Endothelial cell of umbilical vein (primary cell): ENCODE data around the gene CERKL. TPM values are rescaled to one million over a fixed set of nuclear protein-coding genes. Genes with fewer than 3 reads are reported as not detected.

ENCODE experiments used
- BruUV-seq: library from RNA; stranded (reverse); fragments of 400-500 nt; replicated peaks from 2 replicates; lab custom pipeline; 2021; lab: Mats Ljungman, UMichigan
- CTCF ChIA-PET: fragments of 300-600, 350-600 bp; sonication (Branson Sonifier 250); formaldehyde crosslinking; loops from one replicate; lab custom pipeline; 2021; ENCODE audit warnings: antibody characterized with exemption, inconsistent platforms; lab: Charles Lee
- POLR2A ChIA-PET: fragments of 300-600, 350-600 bp; sonication (Branson Sonifier 250); formaldehyde crosslinking; loops from one replicate; lab custom pipeline; 2021; ENCODE audit warnings: antibody characterized with exemption, inconsistent platforms; lab: Charles Lee
- DNase-seq: peaks from one replicate; pipeline ENCODE4 v3.0.0-alpha.2; 2011; ENCODE audit warnings: low read depth, low spot score
- FAIRE-seq: peaks from 2 replicates; lab custom pipeline; 2011; peaks lifted over from hg19 to GRCh38; lab: Jason Lieb, UNC
- H2AFZ ChIP-seq: 2 replicates; pipeline ENCODE4 v1.6.0; 2012; ENCODE audit warnings: low read depth, low read length, control low read depth, inconsistent platforms
- H3K27ac ChIP-seq: 2 replicates; pipeline ENCODE4 v1.5.1; 2011; ENCODE audit warnings: low read depth, mild to moderate bottlenecking, control low read depth, low read length, moderate library complexity; ENCODE audit not compliant: insufficient read depth
- H3K27me3 ChIP-seq, 2 experiments: 2 replicates each; pipeline versions ENCODE4 v1.6.0 to v1.6.1; 2011; ENCODE audit warnings: low read length in 2 of 2, mixed read lengths in 1 of 2; ENCODE audit not compliant: control insufficient read depth in 2 of 2, insufficient read depth in 2 of 2
- H3K36me3 ChIP-seq, 2 experiments: 2 replicates in 1 of 2; 3 replicates in 1 of 2; pipeline ENCODE4 v1.5.1; 2011; ENCODE audit warnings: low read length in 2 of 2, mild to moderate bottlenecking in 1 of 2, moderate library complexity in 1 of 2; ENCODE audit not compliant: control insufficient read depth in 2 of 2, insufficient read depth in 2 of 2; ENCODE audit errors: extremely low read depth in 1 of 2
- H3K4me1 ChIP-seq: 3 replicates; pipeline ENCODE4 v1.5.1; 2011; ENCODE audit warnings: mild to moderate bottlenecking, low read length; ENCODE audit not compliant: control insufficient read depth, insufficient read depth; ENCODE audit errors: extremely low read depth
- H3K4me2 ChIP-seq: 2 replicates; pipeline ENCODE4 v1.6.1; 2011; ENCODE audit warnings: low read length, control low read depth, mixed read lengths; ENCODE audit not compliant: insufficient read depth
- H3K4me3 ChIP-seq, 3 experiments: fragments of 200-600 bp in 1 of 3; sonication (generic), shearing (Covaris generic) in 1 of 3; replicated peaks in 1 of 3; 2 replicates each; pipeline ENCODE4 v1.5.1; 2011 to 2016; ENCODE audit warnings: control low read depth in 3 of 3, low read length in 3 of 3, mild to moderate bottlenecking in 2 of 3, inconsistent platforms in 1 of 3, low read depth in 1 of 3, moderate library complexity in 1 of 3; ENCODE audit not compliant: insufficient read depth in 1 of 3
- H3K79me2 ChIP-seq: 2 replicates; pipeline ENCODE4 v1.6.0; 2012; ENCODE audit warnings: low read length, inconsistent platforms; ENCODE audit not compliant: control insufficient read depth, insufficient read depth
- H3K9ac ChIP-seq: replicated peaks from 2 replicates; pipeline ENCODE3; 2011; ENCODE audit warnings: low read length, control low read depth; ENCODE audit not compliant: insufficient read depth; ENCODE audit errors: extremely low read depth
- H3K9me1 ChIP-seq: replicated peaks from 3 replicates; pipeline ENCODE4 v1.6.0; 2011; ENCODE audit warnings: mild to moderate bottlenecking, low read length; ENCODE audit not compliant: control insufficient read depth, insufficient read depth; ENCODE audit errors: extremely low read depth
- H3K9me3 ChIP-seq: replicated peaks from 2 replicates; pipeline ENCODE4 v1.5.1; 2012; ENCODE audit warnings: low read length, inconsistent platforms; ENCODE audit not compliant: control insufficient read depth, insufficient read depth
- H4K20me1 ChIP-seq: replicated peaks from 2 replicates; pipeline ENCODE3; 2011; ENCODE audit warnings: mild to moderate bottlenecking, low read length; ENCODE audit not compliant: control insufficient read depth, insufficient read depth; ENCODE audit errors: extremely low read depth
- EZH2 ChIP-seq: IDR thresholded peaks from 2 replicates; pipeline ENCODE4 v1.6.1; 2012; ENCODE audit warnings: borderline replicate concordance, low read depth, mild to moderate bottlenecking, moderate library complexity, low read length, inconsistent platforms; ENCODE audit not compliant: severe bottlenecking
- FOS ChIP-seq: IDR thresholded peaks from 2 replicates; pipeline ENCODE4 v1.6.1; 2011; ENCODE audit warnings: mild to moderate bottlenecking, low read length, moderate library complexity, borderline replicate concordance; ENCODE audit not compliant: insufficient read depth
- GATA2 ChIP-seq: IDR thresholded peaks from 2 replicates; pipeline ENCODE4 v1.7.0; 2011; ENCODE audit warnings: low read depth, mild to moderate bottlenecking, moderate library complexity, mixed read lengths, low read length; ENCODE audit not compliant: insufficient read length, insufficient read depth
- JUN ChIP-seq: IDR thresholded peaks from 2 replicates; pipeline ENCODE4 v1.6.1; 2011; ENCODE audit warnings: borderline replicate concordance, low read depth; ENCODE audit not compliant: insufficient read length, insufficient read depth
- MYC ChIP-seq: IDR thresholded peaks from one replicate; pipeline ENCODE4 v1.6.1; 2011; ENCODE audit warnings: mild to moderate bottlenecking, low read depth, low read length
- POLR2A ChIP-seq: IDR thresholded peaks from 2 replicates; pipeline ENCODE4 v1.6.1; 2012; ENCODE audit warnings: low read depth, mild to moderate bottlenecking, control low read depth, low read length
- POLR2AphosphoS5 ChIP-seq: IDR thresholded peaks from 2 replicates; pipeline ENCODE4 v1.6.1; 2012; ENCODE audit warnings: low read depth, mild to moderate bottlenecking, control low read depth, low read length, moderate library complexity; ENCODE audit not compliant: insufficient read depth
- dilution Hi-C: fragments of 300-500 bp; cut with MboI; formaldehyde crosslinking; loops from one replicate; pipeline ENCODE4 v1.15.0; 2019; ENCODE audit warnings: low sequenced_read_pairs; ENCODE audit not compliant: extremely low pct_ligation_motif_present
- intact Hi-C: fragments of 100-400 bp; cut with micrococcal nuclease; formaldehyde crosslinking; loops from one replicate; pipeline ENCODE4 v1.10.0; 2022
- polyA plus RNA-seq, 4 experiments: library from polyadenylated mRNA; depleted of rRNA in 3 of 4; stranded (reverse) in 3 of 4; unstranded in 1 of 4; fragments of >200 nt; gene quantifications; 2 replicates each; pipeline versions ENCODE4 v1.2.1 to v1.2.3, GENCODE V29; 2011 to 2012; ENCODE audit warnings: missing spikeins in 1 of 4
- total RNA-seq: library from RNA; stranded (reverse); gene quantifications from 2 replicates; pipeline ENCODE4 v1.2.3, GENCODE V29; 2021
- TF ChIP-seq, protein P1 (sequence below), 2 donors: IDR thresholded peaks; 1 replicate in 1 of 2; 2 replicates in 1 of 2; pipeline ENCODE4 v1.5.1; 2011; ENCODE audit warnings: low read length in 2 of 2, mild to moderate bottlenecking in 2 of 2, moderate library complexity in 2 of 2, control low read depth in 1 of 2, inconsistent platforms in 1 of 2, low read depth in 1 of 2; ENCODE audit not compliant: insufficient read depth in 1 of 2; ENCODE audit errors: extremely low read depth in 1 of 2
- TF ChIP-seq, protein P2 (sequence below): IDR thresholded peaks from 2 replicates; pipeline ENCODE4 v1.6.1; 2011; ENCODE audit not compliant: insufficient read depth, insufficient read length

Gene CERKL
- total and polyA plus RNA-seq, 2 donors (not counting 3 experiments of a cell fraction or from before 2014, with no cell fraction given): not detected

GRCh38 chr2:181516992-181517391, 139.9 kb downstream of the CERKL start:
- Histone ChIP-seq H3K27me3 (peaks cover 0 to 2% of the 10 kb centered on the region in 2 experiments), H2AFZ (no peak overlapping the region), H3K4me2 (no peak overlapping the region), H3K4me1 (no peaks in the 10 kb centered on the region), H4K20me1 (no peaks in the 10 kb centered on the region), H3K9me3 (no peaks in the 10 kb centered on the region), H3K36me3 (no peaks in the 10 kb centered on the region), H3K9ac (no peak overlapping the region), H3K27ac (no peak overlapping the region), H3K4me3 (no peak overlapping the region), H3K9me1 (no peaks in the 10 kb centered on the region), H3K79me2 (no peaks in the 10 kb centered on the region)
- FAIRE-seq (no peak), DNase-seq (no peak)
- no TSS peak for BruUV-seq
- intact Hi-C loops: no loop called here
- dilution Hi-C loops: no loop called here
- CTCF ChIA-PET: interaction anchor here (1.2 kb wide), 1 partner anchor 11 kb away, joined by 3 read pairs; no protein-coding TSS in a partner anchor
- TF ChIP-seq FOS (no peak), JUN (no peak), GATA2 (no peak), EZH2 (no peak), POLR2AphosphoS5 (no peak), POLR2A (no peak), MYC (no peak)
- TF ChIP-seq, protein P1, sequence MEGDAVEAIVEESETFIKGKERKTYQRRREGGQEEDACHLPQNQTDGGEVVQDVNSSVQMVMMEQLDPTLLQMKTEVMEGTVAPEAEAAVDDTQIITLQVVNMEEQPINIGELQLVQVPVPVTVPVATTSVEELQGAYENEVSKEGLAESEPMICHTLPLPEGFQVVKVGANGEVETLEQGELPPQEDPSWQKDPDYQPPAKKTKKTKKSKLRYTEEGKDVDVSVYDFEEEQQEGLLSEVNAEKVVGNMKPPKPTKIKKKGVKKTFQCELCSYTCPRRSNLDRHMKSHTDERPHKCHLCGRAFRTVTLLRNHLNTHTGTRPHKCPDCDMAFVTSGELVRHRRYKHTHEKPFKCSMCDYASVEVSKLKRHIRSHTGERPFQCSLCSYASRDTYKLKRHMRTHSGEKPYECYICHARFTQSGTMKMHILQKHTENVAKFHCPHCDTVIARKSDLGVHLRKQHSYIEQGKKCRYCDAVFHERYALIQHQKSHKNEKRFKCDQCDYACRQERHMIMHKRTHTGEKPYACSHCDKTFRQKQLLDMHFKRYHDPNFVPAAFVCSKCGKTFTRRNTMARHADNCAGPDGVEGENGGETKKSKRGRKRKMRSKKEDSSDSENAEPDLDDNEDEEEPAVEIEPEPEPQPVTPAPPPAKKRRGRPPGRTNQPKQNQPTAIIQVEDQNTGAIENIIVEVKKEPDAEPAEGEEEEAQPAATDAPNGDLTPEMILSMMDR (IDR thresholded peaks at IDR 0.05; ENCODE audit: extremely low read depth in 1 of 2, insufficient read depth in 1 of 2, low read depth in 1 of 2, low read length in 2 of 2): no peak
- TF ChIP-seq, protein P2, sequence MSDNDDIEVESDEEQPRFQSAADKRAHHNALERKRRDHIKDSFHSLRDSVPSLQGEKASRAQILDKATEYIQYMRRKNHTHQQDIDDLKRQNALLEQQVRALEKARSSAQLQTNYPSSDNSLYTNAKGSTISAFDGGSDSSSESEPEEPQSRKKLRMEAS: no peak
- POLR2A ChIA-PET: no interaction called here
